CD4-positive, alpha-beta T cell (primary cell): ENCODE measurements around the gene SHLD1. TPM values are rescaled to one million over a fixed set of nuclear protein-coding genes. Genes with fewer than 3 reads are reported as not detected.
A peak's percentile ranks its signal among the peaks of the same experiment; 100 is the strongest.

Experiments
- ATAC-seq: fragments of 200-7000 bp; cut with Tn5 transposase; one replicate; pipeline ENCODE4 v1.10.0; 2022; ENCODE audit warnings: mild to moderate bottlenecking; ENCODE audit not compliant: poor library complexity
- CTCF ChIA-PET: fragments of 350-600 bp; sonication (Branson Sonifier 250); formaldehyde crosslinking; loops from one replicate; lab custom pipeline; 2021; ENCODE audit warnings: antibody characterized with exemption, inconsistent platforms; lab: Charles Lee
- POLR2A ChIA-PET: fragments of 350-600 bp; sonication (Branson Sonifier 250); formaldehyde crosslinking; loops from one replicate; lab custom pipeline; 2021; ENCODE audit warnings: antibody characterized with exemption, inconsistent platforms; lab: Charles Lee
- DNase-seq, 14 experiments: peaks; one replicate each; pipeline ENCODE4 v3.0.0-alpha.2; 2013 to 2020; ENCODE audit warnings: mixed read lengths in 2 of 14
- H3K27ac ChIP-seq, 2 donors: one replicate each; pipeline versions ENCODE4 v1.5.1 to v1.7.0; 2013; ENCODE audit warnings: low read length in 2 of 2, low read depth in 1 of 2, mild to moderate bottlenecking in 1 of 2
- H3K27me3 ChIP-seq, 2 experiments: 1 replicate in 1 of 2; 2 replicates in 1 of 2; pipeline versions ENCODE4 v1.6.1 to v1.7.0; 2013; ENCODE audit warnings: low read length in 2 of 2, control low read depth in 1 of 2, mild to moderate bottlenecking in 1 of 2, moderate library complexity in 1 of 2; ENCODE audit not compliant: insufficient read depth in 2 of 2, control insufficient read depth in 1 of 2
- H3K36me3 ChIP-seq: one replicate; pipeline ENCODE4 v1.6.1; 2013; ENCODE audit warnings: low read length, control low read depth; ENCODE audit not compliant: insufficient read depth
- H3K4me1 ChIP-seq: one replicate; pipeline ENCODE4 v1.6.1; 2013; ENCODE audit warnings: low read length, control low read depth; ENCODE audit not compliant: insufficient read depth
- H3K4me3 ChIP-seq: one replicate; pipeline ENCODE4 v1.5.1; 2013; ENCODE audit warnings: mild to moderate bottlenecking, low read length, moderate library complexity
- H3K9me3 ChIP-seq, 2 experiments: 1 replicate in 1 of 2; 2 replicates in 1 of 2; pipeline versions ENCODE4 v1.6.1 to v1.7.0; 2013; ENCODE audit warnings: low read length in 2 of 2, mild to moderate bottlenecking in 2 of 2, control low read depth in 1 of 2, moderate library complexity in 1 of 2; ENCODE audit not compliant: control insufficient read depth in 1 of 2, insufficient read depth in 1 of 2
- H3K27ac Mint-ChIP-seq: one replicate; pipeline ENCODE4 v1.8.0; 2020; ENCODE audit warnings: mixed read lengths
- H3K27me3 Mint-ChIP-seq: one replicate; pipeline ENCODE4 v1.8.0; 2021; ENCODE audit warnings: mixed read lengths
- H3K36me3 Mint-ChIP-seq: one replicate; pipeline ENCODE4 v1.8.0; 2021; ENCODE audit warnings: low read depth, mixed read lengths
- H3K4me1 Mint-ChIP-seq: one replicate; pipeline ENCODE4 v1.8.0; 2021; ENCODE audit warnings: low read depth, mixed read lengths
- H3K4me3 Mint-ChIP-seq: one replicate; pipeline ENCODE4 v1.8.0; 2020; ENCODE audit warnings: mild to moderate bottlenecking, mixed read lengths
- H3K9me3 Mint-ChIP-seq: one replicate; pipeline ENCODE4 v1.8.0; 2020; ENCODE audit warnings: mixed read lengths
- intact Hi-C, 2 experiments: fragments of 100-400 bp; cut with DNase I in 1 of 2; cut with micrococcal nuclease in 1 of 2; formaldehyde crosslinking; loops; one replicate each; pipeline versions ENCODE4 v1.15.1 to v1.9.0; 2023 to 2025; cut with DNase I, micrococcal nuclease
- total RNA-seq, 174 experiments: library from RNA in 2 of 174; stranded (reverse) in 2 of 174; gene quantifications; one replicate each; pipeline ENCODE4 v1.2.3 and lab custom pipeline; 2021 to 2026
- TF ChIP-seq, protein P1 (sequence below): fragments of 200-600 bp; IDR thresholded peaks from one replicate; pipeline ENCODE4 v1.8.0; 2022; ENCODE audit warnings: antibody characterized with exemption, mild to moderate bottlenecking

Gene SHLD1
- total RNA-seq, 2 experiments from 2014 or later = 7.0 to 7.3 TPM

DNA sequence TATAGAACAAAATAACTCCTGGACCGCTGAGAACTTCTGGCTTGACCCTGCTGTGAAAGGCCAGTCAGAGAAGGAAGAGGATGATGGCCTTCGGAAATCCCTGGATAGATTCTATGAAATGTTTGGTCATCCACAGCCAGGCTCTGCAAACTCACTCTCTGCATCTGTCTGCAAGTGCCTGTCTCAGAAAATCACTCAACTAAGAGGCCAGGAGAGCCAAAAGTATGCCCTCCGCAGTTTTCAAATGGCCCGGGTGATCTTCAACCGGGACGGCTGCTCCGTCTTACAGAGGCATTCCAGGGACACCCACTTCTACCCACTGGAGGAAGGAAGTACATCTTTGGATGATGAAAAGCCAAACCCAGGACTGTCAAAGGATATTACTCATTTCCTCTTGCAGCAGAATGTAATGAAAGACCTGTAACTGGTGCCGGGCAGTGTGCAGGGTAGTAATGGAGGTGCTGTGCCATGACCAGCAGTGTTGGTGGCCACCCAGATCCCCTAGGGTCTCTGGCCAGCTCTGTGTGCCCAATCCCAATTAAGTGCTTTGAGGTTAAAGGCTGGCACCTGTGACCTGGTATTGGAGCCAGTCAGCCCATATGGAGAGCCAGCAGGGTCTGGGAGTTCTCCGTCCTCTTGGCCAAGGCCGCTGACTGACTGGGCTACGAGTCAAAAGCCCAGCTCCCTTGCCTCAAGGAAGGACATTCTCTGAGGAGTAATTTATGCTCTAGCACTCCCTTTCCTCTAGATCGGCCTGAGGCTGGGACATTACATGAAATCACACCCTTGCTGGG lies 113.0 kb downstream of the SHLD1 start:
- peak in 3 of 14 experiments; percentile 11 to 36 (median 24) for DNase-seq

GRCh38 chr20:5864428-5864827 lies 114.2 kb downstream of the SHLD1 start:
- no peak for ATAC-seq
- no peak for DNase-seq

More for the DNA sequence above, 113.0 kb downstream of the SHLD1 start:
- Mint-ChIP-seq H3K9me3 (no peaks in the 10 kb centered on the region), H3K27me3 (no peaks in the 10 kb centered on the region), H3K27ac (no peak overlapping the region), H3K4me1 (peaks cover 22% of the 10 kb centered on the region), H3K4me3 (no peak overlapping the region), H3K36me3 (peaks cover 8% of the 10 kb centered on the region)
- TF ChIP-seq, protein P1, sequence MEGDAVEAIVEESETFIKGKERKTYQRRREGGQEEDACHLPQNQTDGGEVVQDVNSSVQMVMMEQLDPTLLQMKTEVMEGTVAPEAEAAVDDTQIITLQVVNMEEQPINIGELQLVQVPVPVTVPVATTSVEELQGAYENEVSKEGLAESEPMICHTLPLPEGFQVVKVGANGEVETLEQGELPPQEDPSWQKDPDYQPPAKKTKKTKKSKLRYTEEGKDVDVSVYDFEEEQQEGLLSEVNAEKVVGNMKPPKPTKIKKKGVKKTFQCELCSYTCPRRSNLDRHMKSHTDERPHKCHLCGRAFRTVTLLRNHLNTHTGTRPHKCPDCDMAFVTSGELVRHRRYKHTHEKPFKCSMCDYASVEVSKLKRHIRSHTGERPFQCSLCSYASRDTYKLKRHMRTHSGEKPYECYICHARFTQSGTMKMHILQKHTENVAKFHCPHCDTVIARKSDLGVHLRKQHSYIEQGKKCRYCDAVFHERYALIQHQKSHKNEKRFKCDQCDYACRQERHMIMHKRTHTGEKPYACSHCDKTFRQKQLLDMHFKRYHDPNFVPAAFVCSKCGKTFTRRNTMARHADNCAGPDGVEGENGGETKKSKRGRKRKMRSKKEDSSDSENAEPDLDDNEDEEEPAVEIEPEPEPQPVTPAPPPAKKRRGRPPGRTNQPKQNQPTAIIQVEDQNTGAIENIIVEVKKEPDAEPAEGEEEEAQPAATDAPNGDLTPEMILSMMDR = no peak
- CTCF ChIA-PET = interaction anchor here (1.7 kb wide), 2 partner anchors 28 to 75 kb away, joined by 4 to 5 read pairs; no protein-coding TSS in a partner anchor
- Histone ChIP-seq H3K27ac (no peak overlapping the region), H3K27me3 (no peaks in the 10 kb centered on the region), H3K9me3 (no peaks in the 10 kb centered on the region), H3K4me1 (peaks cover 20% of the 10 kb centered on the region), H3K4me3 (no peak overlapping the region), H3K36me3 (peaks cover 5% of the 10 kb centered on the region)
- ATAC-seq = no peak
- POLR2A ChIA-PET = no interaction called here
- intact Hi-C loops = no loop called here

DNA sequence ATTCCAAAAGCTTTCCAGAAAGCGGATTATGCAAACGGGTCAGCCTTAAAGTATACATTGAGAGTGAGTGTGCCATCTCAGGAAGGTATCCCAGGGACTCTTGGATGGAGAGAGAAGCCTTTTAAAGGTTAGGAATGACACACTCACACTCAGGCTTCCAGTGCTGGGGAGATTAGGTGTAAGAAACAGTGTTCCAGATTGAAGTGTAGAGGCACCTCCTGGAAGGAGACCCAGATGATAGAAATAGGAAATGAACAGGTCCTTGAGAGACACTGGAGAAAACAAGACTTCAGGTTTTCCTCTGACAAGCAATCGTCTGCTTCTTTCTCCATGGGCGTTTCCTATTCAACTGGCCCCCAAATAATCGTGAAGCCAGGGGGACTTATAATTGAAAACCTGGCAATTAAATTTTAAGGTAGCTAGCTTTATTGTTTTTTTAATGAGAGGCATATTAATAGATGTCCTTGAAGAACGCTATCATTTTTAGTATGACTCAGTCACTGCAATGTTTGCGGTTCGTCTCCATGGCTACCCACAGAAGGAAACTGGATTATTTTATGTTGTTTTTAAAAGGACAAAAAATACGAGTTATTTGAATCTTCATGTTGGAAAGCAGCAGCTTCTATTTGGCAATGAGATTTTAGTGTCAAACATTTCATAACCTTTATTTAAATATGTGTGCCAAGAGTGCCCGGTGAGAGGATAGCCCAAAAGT lies 114.8 kb downstream of the SHLD1 start:
- CTCF ChIA-PET = interaction anchor here (0.7 to 1.7 kb wide), 2 partner anchors 29 to 314 kb away, joined by 3 to 4 read pairs; no protein-coding TSS in a partner anchor

More at GRCh38 chr20:5864428-5864827, 114.2 kb downstream of the SHLD1 start:
- Mint-ChIP-seq H3K36me3 (peaks cover 8% of the 10 kb centered on the region), H3K27ac (no peak overlapping the region), H3K27me3 (no peaks in the 10 kb centered on the region), H3K4me3 (no peak overlapping the region), H3K4me1 (peaks cover 22% of the 10 kb centered on the region), H3K9me3 (no peaks in the 10 kb centered on the region)
- ChIA-PET CTCF (interaction anchor here (0.7 to 1.7 kb wide), 2 partner anchors 29 to 313 kb away, joined by 3 to 4 read pairs; no protein-coding TSS in a partner anchor), POLR2A (no interaction called here)
- Histone ChIP-seq H3K27me3 (no peaks in the 10 kb centered on the region), H3K9me3 (no peaks in the 10 kb centered on the region), H3K36me3 (peaks cover 5% of the 10 kb centered on the region), H3K27ac (no peak overlapping the region), H3K4me3 (no peak overlapping the region), H3K4me1 (peaks cover 20% of the 10 kb centered on the region)
- intact Hi-C loops = no loop called here
- TF ChIP-seq, protein P1 = no peak

More for the DNA sequence above, 114.8 kb downstream of the SHLD1 start:
- Mint-ChIP-seq H3K27ac (no peak overlapping the region), H3K4me1 (peaks cover 22% of the 10 kb centered on the region), H3K4me3 (no peak overlapping the region), H3K27me3 (no peaks in the 10 kb centered on the region), H3K36me3 (peaks cover 8% of the 10 kb centered on the region), H3K9me3 (no peaks in the 10 kb centered on the region)
- intact Hi-C loops = no loop called here
- Histone ChIP-seq H3K27ac (no peak overlapping the region), H3K27me3 (no peaks in the 10 kb centered on the region), H3K36me3 (peaks cover 5% of the 10 kb centered on the region), H3K9me3 (no peaks in the 10 kb centered on the region), H3K4me1 (peaks cover 20% of the 10 kb centered on the region), H3K4me3 (no peak overlapping the region)
- TF ChIP-seq, protein P1 = no peak
- DNase-seq (peak in 5 of 14 experiments; percentile 14 to 62 (median 46)), ATAC-seq (no peak)
- POLR2A ChIA-PET = no interaction called here
